Measurements from ENCODE around the gene SIVA1.

DNA sequence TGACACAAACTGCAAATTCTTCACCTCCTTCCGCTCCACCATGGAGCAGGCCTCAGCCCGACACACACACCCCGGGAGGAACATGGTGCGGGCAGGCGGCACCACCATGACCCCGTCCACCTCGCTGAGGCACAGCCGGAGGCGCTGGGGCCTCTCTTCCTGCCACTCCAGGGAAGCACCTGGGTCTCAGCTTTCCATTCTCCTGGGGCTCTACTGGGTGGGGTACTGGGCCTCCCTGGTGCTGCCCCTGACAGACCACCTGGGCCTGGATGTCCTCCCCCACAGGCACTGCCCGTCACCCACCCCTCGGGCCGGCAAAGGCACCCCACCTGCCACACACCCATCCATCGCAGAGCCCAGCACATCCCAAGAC is 32.7 kb downstream of the SIVA1 start:
- TF ChIP-seq, protein P1, sequence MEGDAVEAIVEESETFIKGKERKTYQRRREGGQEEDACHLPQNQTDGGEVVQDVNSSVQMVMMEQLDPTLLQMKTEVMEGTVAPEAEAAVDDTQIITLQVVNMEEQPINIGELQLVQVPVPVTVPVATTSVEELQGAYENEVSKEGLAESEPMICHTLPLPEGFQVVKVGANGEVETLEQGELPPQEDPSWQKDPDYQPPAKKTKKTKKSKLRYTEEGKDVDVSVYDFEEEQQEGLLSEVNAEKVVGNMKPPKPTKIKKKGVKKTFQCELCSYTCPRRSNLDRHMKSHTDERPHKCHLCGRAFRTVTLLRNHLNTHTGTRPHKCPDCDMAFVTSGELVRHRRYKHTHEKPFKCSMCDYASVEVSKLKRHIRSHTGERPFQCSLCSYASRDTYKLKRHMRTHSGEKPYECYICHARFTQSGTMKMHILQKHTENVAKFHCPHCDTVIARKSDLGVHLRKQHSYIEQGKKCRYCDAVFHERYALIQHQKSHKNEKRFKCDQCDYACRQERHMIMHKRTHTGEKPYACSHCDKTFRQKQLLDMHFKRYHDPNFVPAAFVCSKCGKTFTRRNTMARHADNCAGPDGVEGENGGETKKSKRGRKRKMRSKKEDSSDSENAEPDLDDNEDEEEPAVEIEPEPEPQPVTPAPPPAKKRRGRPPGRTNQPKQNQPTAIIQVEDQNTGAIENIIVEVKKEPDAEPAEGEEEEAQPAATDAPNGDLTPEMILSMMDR (IDR thresholded peaks at IDR 0.05), result no peak
- no peak for TF ChIP-seq POLR2A (IDR thresholded peaks at IDR 0.05)

Data from esophagus squamous epithelium (tissue), 4 donors.